ENCODE measurements around the gene ARHGAP31.

- TF ChIP-seq SP1 (IDR thresholded peaks at IDR 0.05) (no peak), JUND (IDR thresholded peaks at IDR 0.05) (no peak), CTCF (IDR thresholded peaks at IDR 0.05; ENCODE audit: low read depth, low read length, missing input control) (no peak), YY1 (IDR thresholded peaks at IDR 0.05) (no peak), GABPA (IDR thresholded peaks at IDR 0.05 in 1 of 2, conservative IDR thresholded peaks at IDR 0.05 in 1 of 2) (no peak), FOXA1 (IDR thresholded peaks at IDR 0.05) (no peak)
Observed at GRCh38 chr3:119382134-119382533, 88.0 kb downstream of the ARHGAP31 start.
